Urothelium cell line (cell line): ENCODE measurements around the gene TMEM126B.
"Not testable (repeated sequence)": the region's sequence is repeated elsewhere in the genome, so short reads cannot be mapped to it uniquely, and the experiment has no call there.

Source experiments
- DNase-seq: peaks from one replicate; pipeline ENCODE4 v3.0.0; 2011; ENCODE audit warnings: low spot score, mixed read lengths
- FAIRE-seq: peaks from 2 replicates; lab custom pipeline; 2011; peaks lifted over from hg19 to GRCh38; lab: Jason Lieb, UNC

Gene TMEM126B

DNA sequence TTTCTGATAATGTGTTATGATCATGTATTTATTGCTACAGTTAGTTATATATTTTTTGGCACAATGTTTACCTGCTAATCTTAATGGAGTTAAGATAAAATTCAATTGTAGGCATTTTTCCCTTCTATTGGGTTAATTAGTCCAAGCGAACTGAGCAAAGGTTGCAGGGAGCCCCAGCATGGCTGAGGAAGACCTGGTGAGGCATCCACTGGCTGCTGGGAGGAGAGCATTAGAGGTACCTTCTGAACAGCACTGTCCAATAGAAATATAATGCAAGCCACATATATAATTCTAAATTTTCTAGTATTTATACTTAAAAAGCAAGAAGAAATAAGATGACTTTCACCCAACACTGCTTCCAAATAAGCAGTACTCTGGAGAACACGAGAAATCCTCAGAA, 18.7 kb downstream of the TMEM126B start:
- DNase-seq (no peak), FAIRE-seq (no peak)

DNA sequence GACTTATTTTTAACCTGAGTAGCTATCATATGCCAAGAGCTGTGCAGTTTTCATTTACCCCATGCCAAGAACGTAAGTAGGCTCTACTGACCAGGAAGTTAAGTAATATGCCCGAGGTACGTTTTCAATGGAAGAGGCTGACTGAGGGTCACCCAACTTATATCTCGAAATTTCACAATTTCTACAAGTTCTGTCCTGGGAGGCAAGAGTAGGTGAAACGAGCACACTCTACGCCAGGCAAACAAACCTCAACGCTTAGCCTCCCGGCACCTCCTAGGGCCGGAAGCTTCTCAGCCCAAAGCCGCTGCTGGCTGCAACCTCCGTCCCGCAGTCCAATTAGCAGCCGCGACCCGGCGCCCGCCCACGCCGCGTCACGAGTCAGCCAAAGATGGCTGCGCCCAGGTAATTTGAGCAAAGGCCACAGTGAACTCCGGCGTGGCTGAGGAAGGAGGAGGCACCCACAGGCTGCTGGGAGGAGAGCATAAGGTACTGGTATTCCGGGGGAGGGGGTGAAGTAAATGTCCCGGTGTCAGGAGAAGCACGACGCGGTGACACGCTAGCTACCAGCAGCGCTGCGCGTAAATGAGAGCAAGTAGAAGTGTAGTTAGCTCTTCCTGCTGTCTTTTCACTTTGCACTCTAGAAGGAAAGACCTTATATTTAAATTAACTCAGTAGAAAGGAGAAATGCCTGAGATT, 19.4 kb downstream of the TMEM126B start, which contains the start of gene TMEM126A:
TMEM126A (plus strand) TSS at position 364 of the 696 bp plus-strand sequence. CDS start 2,289 bp downstream, outside the sequence.
- DNase-seq (peak; percentile 92), FAIRE-seq (peak; percentile 94)

DNA sequence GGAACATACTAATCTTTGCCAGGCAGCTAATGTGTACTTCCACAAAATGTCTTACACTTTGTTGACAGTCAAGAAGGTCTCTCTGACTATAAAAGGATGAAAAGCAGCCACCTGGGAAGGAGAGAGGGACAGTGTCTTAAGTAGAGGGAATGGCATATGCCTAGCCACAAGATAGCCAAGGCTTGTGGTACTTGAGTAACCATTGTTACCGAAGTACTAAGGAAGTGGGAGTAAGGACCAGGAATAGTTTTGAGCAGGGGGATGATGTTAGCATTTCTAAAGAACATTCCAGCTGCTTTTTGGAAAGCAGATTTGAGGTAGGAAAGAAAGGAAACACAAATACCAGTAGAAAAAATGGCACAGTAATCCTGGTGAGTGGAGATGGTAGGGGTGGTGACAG, 22.7 kb downstream of the TMEM126B start:
- FAIRE-seq (no peak), DNase-seq (no peak)

DNA sequence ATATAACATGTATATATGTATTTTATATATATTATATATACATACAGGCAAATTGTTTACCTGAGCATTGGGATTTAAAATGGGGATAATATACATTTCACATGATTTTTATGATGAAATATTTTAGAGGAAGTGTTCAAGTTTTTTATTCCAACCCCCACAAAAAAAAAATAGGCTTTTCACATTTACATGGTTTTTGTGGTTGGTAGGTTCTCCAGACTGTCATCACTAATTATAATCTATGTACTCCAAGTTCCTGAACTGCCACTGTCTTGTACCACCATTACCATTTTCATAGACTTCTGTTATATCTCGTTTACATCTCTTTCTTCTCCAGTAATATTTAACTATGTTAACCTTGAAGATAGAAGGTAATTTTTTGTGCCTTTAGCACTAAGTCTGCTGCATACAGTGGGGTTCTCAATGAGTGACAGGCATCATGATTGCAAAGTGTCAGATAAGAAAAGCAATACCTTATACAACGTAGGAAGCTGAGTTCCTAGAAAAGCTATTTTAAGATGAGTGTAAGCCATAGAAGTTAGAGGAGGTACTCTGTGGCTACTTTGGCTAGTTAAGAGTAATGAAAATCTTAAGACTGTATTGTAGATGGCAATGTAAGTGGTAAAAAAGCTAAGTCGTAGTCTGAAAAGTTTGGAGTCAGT, 24.5 kb downstream of the TMEM126B start:
- no peak for FAIRE-seq

DNA sequence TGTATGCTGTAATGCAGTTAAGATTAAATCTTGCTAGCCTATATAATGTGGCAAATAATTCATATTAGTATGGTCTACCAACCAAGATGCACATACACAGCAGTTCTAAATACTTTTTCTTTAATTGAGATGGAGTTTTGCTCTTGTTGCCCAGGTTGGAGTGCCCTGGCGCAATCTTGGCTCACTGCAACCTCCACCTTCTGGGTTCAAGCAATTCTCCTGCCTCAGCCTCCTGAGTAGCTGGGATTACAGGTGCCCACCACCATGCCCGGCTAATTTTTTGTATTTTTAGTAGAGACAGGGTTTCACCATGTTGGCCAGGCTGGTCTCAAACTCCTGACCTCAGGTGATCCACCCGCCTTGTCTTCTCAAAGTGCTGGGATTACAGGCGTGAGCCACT, 25.9 kb downstream of the TMEM126B start:
- not testable (repeated sequence) for DNase-seq, FAIRE-seq

More for the DNA sequence above, 24.5 kb downstream of the TMEM126B start:
- DNase-seq: no peak

DNA sequence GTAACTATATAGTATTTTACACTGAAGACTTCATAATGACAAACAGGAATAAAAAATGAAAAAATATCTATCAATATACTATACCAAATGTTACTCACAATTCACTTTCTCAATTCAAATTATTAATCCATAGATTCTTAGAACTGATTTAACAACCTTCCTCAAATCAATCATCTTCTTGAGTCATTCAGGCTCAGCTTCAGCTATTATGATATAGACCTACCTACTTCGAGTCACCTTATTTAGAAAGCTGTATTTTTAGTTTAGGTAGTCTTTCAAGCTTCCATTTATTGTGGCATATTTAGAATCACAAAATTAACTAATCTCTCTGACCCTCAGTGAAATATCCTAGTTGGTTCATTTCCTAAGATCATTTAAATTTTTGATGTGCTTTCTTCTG, 28.4 kb downstream of the TMEM126B start:
- DNase-seq: no peak
- FAIRE-seq: no peak

DNA sequence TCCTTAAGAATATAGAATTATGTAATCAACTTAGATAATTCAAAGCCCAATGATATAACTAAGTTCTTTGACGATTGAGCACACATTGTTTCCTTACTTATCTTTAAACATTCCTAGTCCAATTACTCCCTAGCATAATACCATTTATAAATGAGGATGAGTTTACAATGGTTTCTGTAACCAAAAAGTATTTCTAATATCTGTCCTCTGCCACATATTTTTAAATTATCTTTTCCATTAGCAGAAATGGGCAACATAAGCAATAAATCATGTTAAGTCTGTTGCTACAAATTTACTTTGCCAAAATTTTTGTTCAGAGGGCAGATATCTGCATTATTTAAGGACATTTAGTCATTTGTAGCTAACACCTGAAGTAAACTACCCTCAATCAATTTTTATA, 29.8 kb downstream of the TMEM126B start:
- DNase-seq: no peak
- FAIRE-seq: no peak

DNA sequence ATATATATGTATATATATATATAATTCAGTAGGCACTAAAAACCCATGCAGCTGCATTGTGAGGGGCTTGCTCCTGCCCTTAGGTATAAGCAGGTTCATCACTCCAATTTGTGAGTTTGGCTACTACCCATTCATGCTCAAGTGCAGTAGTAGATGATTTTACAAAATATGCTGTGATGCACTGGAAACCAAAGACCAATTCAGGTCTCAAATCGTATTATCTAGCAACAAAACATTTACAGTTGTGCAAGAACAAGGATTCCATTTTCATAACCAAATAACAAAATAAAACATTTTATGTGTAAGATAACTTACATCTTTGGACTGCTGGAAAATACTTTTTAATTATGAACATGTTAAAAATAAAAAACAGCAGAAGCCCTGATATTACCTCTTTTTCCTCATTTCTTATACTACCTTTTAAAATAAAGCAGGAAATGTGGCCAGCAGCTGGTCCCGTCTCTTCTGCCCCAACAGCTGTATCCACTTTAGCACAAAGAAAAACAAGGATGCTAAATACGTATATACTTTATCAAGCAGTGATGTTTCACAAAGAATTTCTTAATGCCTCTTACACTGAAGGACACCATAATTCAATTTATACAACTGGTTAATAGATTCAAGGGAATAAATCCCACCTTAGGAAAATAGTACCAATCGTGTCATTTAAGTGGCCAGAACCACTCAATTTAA, 33.7 kb downstream of the TMEM126B start:
- FAIRE-seq: no peak
- no peak for DNase-seq

DNA sequence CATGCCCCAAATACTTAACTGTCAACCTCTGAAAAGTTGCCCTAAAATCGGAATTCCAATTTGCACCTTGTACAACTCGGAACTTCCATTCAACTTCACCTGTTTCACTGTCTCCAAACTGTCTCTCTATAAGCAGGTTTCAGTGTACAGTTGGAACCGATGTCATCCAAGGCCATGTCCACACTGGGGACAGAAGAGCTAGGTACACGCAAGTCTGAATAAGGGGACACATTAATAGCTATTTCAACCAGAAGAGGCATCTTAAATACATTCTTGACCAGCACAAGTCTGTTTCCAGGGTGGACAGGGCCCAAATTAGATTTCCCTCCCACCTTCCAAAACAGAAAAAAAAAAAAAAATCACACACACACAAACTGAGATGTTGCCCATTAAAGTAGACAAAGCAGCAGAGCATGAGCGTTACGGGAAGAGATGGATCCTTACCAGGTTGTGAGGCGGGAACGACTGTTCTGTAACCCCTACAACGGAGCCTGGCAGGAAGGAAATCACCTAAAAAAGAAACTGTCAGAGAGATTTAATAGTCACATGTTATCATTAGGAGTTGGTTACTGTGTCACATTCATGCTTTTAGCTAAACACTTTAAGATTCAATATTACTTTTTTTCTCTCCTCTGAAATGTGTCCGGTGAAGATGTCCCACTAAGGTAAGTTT, 34.8 kb downstream of the TMEM126B start:
- no peak for FAIRE-seq

DNA sequence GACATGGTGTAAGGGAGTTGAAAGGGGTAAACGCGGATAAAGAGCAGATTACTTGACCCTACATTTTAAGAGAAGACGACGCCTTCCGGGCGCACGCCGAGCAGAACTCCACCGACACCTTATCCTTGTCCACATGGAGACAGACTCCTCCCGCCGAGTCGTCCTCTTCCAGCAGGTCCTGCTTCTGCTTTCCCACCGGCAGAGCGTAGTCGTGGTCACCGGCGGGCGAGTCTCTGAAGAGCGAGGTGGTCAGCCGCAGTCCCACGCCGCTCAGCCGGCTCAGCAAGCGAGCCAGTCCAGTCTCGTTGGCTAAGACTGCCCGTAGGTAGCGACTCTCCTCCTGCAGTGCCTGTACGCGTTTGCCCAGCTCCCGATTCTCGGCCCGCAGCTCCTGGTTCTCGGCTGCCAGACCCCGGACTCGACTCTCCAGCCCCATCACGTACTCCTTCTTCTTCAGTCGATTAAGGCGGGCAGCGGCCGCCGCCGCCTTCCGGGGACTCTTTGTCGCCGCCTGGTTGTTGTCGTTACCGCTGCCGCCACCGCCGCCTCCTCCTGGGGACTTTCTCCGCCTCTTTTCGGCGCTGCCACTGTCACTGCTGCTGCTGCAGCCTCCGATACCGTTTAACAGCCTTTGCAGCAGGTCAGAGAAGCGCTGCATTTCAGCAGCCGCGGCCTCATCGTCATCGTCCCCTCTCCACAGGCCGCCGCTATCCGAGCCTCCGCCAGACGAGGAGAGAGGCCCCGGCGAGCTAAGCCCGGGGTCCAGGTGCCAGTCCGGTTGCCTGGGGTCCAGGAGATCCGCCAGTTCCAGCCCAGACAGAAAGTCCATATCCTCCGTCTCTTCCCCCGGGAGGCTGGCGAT, 35.6 kb downstream of the TMEM126B start:
- no peak for FAIRE-seq
- peak; percentile 76 for DNase-seq

More for the DNA sequence above, 34.8 kb downstream of the TMEM126B start:
- no peak for DNase-seq

DNA sequence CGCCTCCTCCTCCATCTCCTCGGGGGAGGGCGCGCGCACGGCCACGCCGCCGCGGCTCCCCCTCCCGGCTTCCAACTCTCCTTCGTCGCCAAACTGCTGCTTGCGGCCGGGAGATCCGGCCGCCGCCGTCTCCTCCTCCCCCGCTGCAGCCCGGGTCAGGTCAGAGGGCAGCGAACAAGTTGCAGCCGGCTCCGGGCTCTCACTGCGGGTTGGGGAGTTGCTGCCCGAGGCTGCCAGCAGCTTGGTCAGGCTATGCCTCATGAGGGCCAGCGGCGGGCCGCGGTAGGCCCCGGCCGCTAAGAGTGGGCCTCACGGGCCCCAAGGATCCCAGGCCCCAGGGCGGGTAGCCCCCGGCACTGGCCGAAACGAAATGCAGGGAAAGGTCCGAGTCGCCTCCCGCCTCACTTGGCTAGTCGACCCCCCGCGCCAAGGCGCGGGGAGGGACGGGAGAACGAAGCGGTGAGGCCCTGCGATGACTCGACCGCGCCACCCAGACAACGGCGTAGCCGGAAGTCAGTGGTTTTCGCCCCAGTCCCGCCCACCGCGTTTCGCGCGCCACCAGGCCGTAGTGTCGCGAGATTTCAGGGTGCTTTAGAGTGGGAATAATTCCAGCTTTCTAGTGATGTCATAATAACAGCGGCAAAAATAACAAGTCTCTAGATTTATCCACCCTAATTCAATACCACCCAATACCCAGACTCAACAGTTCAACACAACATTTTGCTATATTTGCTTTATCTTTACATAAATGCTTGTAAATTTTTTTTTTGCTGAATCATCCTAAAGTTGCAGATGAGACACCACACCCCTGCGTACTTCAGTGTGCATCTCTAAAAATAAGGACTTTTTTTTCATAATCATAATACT, 36.5 kb downstream of the TMEM126B start, which contains the start of gene CREBZF:
CREBZF (minus strand) TSS at position 515 of the 867 bp plus-strand sequence; CDS start at position 261, 254 bp downstream.
- peak; percentile 94 for DNase-seq

DNA sequence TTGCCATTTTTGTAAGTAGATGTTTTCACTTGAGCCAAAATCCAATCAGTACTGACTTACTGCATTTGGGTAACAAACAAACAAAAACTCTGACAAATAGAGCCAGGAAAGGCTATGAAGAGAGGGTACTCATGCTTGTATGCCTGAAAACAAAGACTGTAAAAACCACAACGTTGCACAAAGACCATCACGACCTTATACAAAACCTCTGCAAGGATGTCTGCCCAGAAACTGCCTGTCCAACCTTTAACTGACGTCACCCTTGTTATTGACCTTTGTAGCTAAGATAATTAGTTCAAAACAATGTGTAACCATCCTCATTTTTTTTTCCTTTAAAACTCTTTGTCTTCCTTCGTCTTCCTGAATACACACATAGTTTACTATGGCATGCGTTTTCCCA, 37.3 kb downstream of the TMEM126B start:
- FAIRE-seq (no peak), DNase-seq (no peak)

More for the DNA sequence above, 36.5 kb downstream of the TMEM126B start, which contains the start of gene CREBZF:
- FAIRE-seq: no peak

DNA sequence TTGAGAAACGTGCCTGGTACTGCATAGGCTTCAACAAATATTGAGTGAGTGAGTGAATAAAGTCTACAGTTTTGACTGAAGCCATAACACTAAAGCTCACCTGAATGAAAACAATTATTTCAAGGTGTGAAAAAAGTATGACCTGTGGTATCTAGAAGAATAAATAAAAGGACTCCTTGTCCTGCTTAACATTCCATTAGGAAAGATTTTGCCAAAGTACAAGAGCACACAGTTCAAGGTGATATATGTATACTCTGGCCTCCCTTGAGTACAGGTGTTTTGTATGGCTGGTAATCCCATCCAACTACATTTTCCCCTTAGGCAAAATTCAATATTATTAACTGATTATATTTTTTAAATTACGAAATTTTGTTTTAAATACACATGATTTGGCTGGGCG, 38.3 kb downstream of the TMEM126B start:
- DNase-seq: no peak
- no peak for FAIRE-seq

DNA sequence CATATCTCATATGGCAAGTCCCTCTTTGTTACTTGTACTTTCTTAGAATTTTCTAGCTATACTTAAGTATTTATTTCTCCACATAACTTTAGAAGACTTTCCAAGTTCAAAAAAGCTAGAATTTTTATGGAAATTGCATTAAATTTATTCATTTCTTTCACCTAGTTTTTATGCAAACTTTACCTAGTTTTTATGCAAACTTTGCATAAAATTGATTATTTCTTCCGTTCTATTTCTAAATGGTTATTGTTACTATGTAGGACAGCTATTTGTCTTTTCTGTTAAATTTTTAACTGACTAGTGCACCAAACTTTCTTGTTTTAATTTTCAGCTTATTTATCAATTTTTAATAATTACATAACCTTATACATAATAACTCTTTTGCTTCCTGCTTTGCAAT, 39.8 kb downstream of the TMEM126B start:
- FAIRE-seq (no peak), DNase-seq (no peak)

DNA sequence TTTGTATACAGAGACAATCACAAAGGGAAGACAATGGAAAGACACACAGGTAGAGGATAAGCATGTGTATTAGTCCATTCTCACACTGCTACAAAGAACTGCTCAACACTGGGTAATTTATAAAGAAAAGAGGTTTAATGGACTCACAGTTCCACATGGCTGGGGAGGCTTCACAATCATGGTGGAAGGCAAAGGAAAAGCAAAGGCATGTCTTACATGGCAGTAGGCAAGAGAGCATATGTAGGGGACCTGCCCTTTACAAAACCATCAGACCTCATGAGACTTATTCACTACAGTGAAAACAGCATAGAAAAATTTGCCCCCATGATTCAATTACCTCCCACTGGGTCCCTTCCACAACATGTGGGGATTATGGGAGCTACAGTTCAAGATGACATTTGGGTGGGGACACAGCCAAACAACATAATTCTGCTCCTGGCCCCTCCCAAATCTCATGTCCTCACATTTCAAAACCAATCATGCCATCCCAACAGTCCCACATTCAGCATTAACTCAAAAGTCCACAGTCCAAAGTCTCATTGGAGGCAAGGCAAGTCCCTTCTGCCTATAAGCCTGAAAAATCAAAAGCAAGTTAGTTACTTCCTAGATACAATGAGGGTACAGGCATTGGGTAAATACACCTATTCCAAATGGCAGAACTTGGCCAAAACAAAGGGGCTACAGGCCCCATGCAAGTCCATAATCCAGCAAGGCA, 42.7 kb downstream of the TMEM126B start:
- not testable (repeated sequence) for FAIRE-seq

DNA sequence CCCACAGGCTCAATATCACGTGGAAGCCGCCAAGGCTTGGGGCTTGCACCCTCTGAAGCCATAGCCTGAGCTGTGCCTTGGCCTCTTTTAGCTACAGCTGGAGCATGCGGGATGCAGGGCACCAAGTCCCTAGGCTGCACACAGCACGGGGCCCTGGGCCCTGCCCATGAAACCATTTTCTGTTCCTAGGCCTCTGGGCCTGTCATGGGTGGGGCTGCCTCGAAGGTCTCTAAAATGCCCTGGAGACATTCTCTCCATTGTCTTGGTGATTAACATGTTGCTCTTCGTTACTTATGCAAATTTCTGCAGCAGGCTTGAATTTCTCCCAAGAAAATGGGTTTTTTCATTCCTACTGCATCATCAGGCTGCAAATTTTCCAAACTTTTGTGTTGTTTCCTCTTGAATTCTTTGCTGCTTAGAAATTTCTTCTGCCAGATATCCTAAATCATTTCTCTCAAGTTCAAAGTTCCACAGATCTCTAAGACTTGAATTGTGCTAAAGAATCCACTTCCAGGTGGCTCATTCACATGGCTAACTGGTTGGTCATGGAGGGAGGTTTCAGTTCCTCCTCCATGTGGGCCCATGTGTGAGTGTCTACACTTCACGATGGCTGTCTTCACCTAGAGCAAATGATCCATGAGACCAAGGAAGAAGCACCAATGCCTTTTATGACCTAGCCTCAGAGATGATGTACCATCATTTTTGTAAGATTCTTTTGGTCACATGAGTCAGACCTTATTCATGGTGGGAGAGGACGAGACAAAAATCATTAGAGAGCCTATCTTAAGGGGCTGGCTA, 43.9 kb downstream of the TMEM126B start:
- no peak for DNase-seq
- no peak for FAIRE-seq

More for the DNA sequence above, 42.7 kb downstream of the TMEM126B start:
- not testable (repeated sequence) for DNase-seq

DNA sequence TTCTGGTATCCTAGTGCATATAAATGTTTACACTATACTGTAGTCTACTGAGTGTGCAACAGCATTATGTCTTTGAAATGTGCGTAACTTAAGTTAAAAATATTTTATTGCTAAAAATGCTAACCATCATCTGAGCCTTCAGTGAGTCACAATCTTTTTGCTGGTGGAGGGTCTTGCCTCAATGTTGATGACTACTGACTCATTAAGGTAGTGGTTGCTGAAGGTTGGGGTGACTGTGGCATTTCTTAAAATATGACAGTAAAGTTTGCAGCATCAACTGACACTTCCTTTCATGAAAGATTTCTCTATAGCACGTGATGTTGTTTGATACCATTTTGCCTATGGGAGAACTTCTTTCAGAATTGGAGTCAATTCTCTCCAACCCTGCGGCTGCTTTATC, 45.0 kb downstream of the TMEM126B start:
- FAIRE-seq: no peak
- no peak for DNase-seq

DNA sequence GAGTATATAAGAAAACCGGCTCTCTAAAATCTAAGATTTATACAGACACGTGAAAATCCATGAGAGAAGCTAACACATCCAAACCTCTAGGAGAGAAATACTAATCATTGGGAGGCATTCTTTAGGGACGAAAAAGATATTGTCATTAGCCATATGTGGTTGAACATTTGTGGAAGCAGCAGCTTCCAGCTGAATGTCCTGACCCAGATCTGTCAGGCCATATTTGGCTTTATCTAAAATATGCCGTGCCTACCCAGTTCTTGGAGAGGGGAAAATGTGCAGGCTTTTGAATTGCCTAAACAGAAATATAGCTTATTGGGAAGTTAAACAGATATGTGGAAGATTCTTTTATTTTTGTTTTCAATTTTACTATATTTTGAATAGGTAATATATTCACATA, 51.2 kb downstream of the TMEM126B start:
- no peak for DNase-seq
- no peak for FAIRE-seq
